Liver (tissue), 9 donors: ENCODE results near the gene FRMPD1. TPM values are rescaled to one million over a fixed set of nuclear protein-coding genes. Genes with fewer than 3 reads are reported as not detected.

ENCODE experiments used
- DNase-seq: peaks from one replicate; pipeline ENCODE4 v3.0.0-alpha.2; 2017; ENCODE audit warnings: low spot score
- H3K27ac ChIP-seq, 2 donors: one replicate each; pipeline ENCODE4 v1.7.0; 2013; ENCODE audit warnings: inconsistent platforms in 2 of 2, low read length in 2 of 2, control low read depth in 1 of 2, low read depth in 1 of 2, mild to moderate bottlenecking in 1 of 2
- H3K27me3 ChIP-seq, 4 donors: one replicate each; pipeline versions ENCODE4 v1.6.1 to v1.7.0; 2013; ENCODE audit warnings: low read length in 3 of 4, inconsistent platforms in 1 of 4, mild to moderate bottlenecking in 1 of 4, moderate library complexity in 1 of 4; ENCODE audit not compliant: control insufficient read depth in 4 of 4, insufficient read depth in 4 of 4
- H3K36me3 ChIP-seq, 4 donors: one replicate each; pipeline versions ENCODE4 v1.6.1 to v1.7.0; 2013; ENCODE audit warnings: low read length in 3 of 4, mild to moderate bottlenecking in 3 of 4, low read depth in 1 of 4, moderate library complexity in 1 of 4; ENCODE audit not compliant: control insufficient read depth in 4 of 4, insufficient read depth in 3 of 4
- H3K4me1 ChIP-seq, 4 donors: one replicate each; pipeline versions ENCODE4 v1.6.1 to v1.7.0; 2013; ENCODE audit warnings: low read length in 3 of 4, mild to moderate bottlenecking in 3 of 4, moderate library complexity in 1 of 4; ENCODE audit not compliant: control insufficient read depth in 4 of 4, insufficient read depth in 4 of 4
- H3K4me3 ChIP-seq, 3 donors: one replicate each; pipeline versions ENCODE4 v1.6.1 to v1.7.0; 2013; ENCODE audit warnings: low read length in 3 of 3, control low read depth in 1 of 3, low read depth in 1 of 3, mild to moderate bottlenecking in 1 of 3
- H3K9ac ChIP-seq, 2 donors: one replicate each; pipeline ENCODE4 v1.7.0; 2013; ENCODE audit warnings: low read length in 2 of 2, mild to moderate bottlenecking in 2 of 2, moderate library complexity in 2 of 2, control low read depth in 1 of 2, low read depth in 1 of 2
- H3K9me3 ChIP-seq, 4 donors: one replicate each; pipeline versions ENCODE4 v1.6.1 to v1.7.0; 2013; ENCODE audit warnings: low read length in 3 of 4; ENCODE audit not compliant: control insufficient read depth in 4 of 4
- ATF3 ChIP-seq: IDR thresholded peaks from 2 replicates; pipeline ENCODE4 v1.6.1; 2016; ENCODE audit warnings: antibody characterized with exemption
- FOXA1 ChIP-seq: IDR thresholded peaks from 2 replicates; pipeline ENCODE4 v1.6.1; 2016; ENCODE audit warnings: antibody characterized with exemption
- FOXA2 ChIP-seq: IDR thresholded peaks from 2 replicates; pipeline ENCODE4 v1.6.1; 2016; ENCODE audit warnings: antibody characterized with exemption
- GABPA ChIP-seq, 2 donors: IDR thresholded peaks in 1 of 2; conservative IDR thresholded peaks in 1 of 2; 2 replicates each; pipeline ENCODE4 v1.6.1; 2016; ENCODE audit warnings: antibody characterized with exemption in 2 of 2, mild to moderate bottlenecking in 1 of 2, moderate library complexity in 1 of 2
- HNF4A ChIP-seq, 2 donors: conservative IDR thresholded peaks; 2 replicates each; pipeline ENCODE4 v1.6.1; 2016; ENCODE audit warnings: antibody characterized with exemption in 2 of 2, mild to moderate bottlenecking in 2 of 2
- HNF4G ChIP-seq: IDR thresholded peaks from 2 replicates; pipeline ENCODE4 v1.6.1; 2016; ENCODE audit warnings: antibody characterized with exemption
- JUND ChIP-seq, 2 donors: IDR thresholded peaks; 2 replicates each; pipeline ENCODE4 v1.6.1; 2016; ENCODE audit warnings: antibody characterized with exemption in 2 of 2
- MAX ChIP-seq: IDR thresholded peaks from 2 replicates; pipeline ENCODE4 v1.6.1; 2016; ENCODE audit warnings: antibody characterized with exemption
- NR2F2 ChIP-seq: IDR thresholded peaks from 2 replicates; pipeline ENCODE4 v1.6.1; 2016; ENCODE audit warnings: antibody characterized with exemption
- RAD21 ChIP-seq, 2 donors: IDR thresholded peaks; 2 replicates each; pipeline ENCODE4 v1.6.1; 2016; ENCODE audit warnings: antibody characterized with exemption in 2 of 2, mild to moderate bottlenecking in 2 of 2
- REST ChIP-seq: IDR thresholded peaks from 2 replicates; pipeline ENCODE4 v1.6.1; 2016; ENCODE audit warnings: antibody characterized with exemption, mild to moderate bottlenecking
- RXRA ChIP-seq, 2 donors: IDR thresholded peaks; 2 replicates each; pipeline ENCODE4 v1.6.1; 2017 to 2018; ENCODE audit warnings: antibody characterized with exemption in 2 of 2, mild to moderate bottlenecking in 1 of 2
- SP1 ChIP-seq: IDR thresholded peaks from 2 replicates; pipeline ENCODE4 v1.6.1; 2018; ENCODE audit warnings: antibody characterized with exemption, mild to moderate bottlenecking
- TAF1 ChIP-seq: conservative IDR thresholded peaks from 2 replicates; pipeline ENCODE4 v1.6.1; 2016; ENCODE audit warnings: antibody characterized with exemption, mild to moderate bottlenecking
- YY1 ChIP-seq: IDR thresholded peaks from 2 replicates; pipeline ENCODE4 v1.6.1; 2016; ENCODE audit warnings: antibody characterized with exemption, mild to moderate bottlenecking
- ZBTB33 ChIP-seq: IDR thresholded peaks from 2 replicates; pipeline ENCODE4 v1.6.1; 2016; ENCODE audit warnings: antibody characterized with exemption
- WGBS: extraction: QIAGEN DNeasy Blood & Tissue Kit; methylation state at CpG from one replicate; pipeline ENCODE4 v1.1.7; 2013; 5-methylcytosine and 5-hydroxymethylcytosine counted together
- polyA plus RNA-seq, 2 donors: library from polyadenylated mRNA; stranded (reverse) in 1 of 2; unstranded in 1 of 2; fragments of 200-250 nt in 1 of 2; fragments of >200 nt in 1 of 2; fragmentation: Nextera tagmentation in 1 of 2; extraction: Ambion mirVana in 1 of 2; gene quantifications; one replicate each; pipeline versions ENCODE4 v1.2.1 to v1.2.3, GENCODE V29; 2013 to 2015
- total RNA-seq, 2 donors: library from RNA; depleted of rRNA; stranded (reverse); fragments of >200 nt; gene quantifications; one replicate each; pipeline ENCODE4 v1.2.3, GENCODE V29; 2014
- donor health status: healthy.
- donor health status: healthy.
- donor health status: healthy.
- donor health status: healthy.
- donor health status: healthy.

FRMPD1 gene
- total and polyA plus RNA-seq, 4 donors: 0.06 to 1.8 (median 0.17) TPM

GRCh38 chr9:37692622-37693221 is 42.0 kb downstream of the FRMPD1 start:
- TF ChIP-seq ZBTB33 (no peak), HNF4G (no peak), ATF3 (no peak), FOXA2 (no peak), GABPA (IDR thresholded peaks at IDR 0.05 in 1 of 2, conservative IDR thresholded peaks at IDR 0.05 in 1 of 2) (no peak), TAF1 (no peak), REST (no peak), RXRA (IDR thresholded peaks at IDR 0.05) (no peak), HNF4A (conservative IDR thresholded peaks at IDR 0.05) (no peak), RAD21 (IDR thresholded peaks at IDR 0.05) (no peak), NR2F2 (no peak), FOXA1 (no peak), YY1 (no peak), MAX (no peak)
- no peak for DNase-seq

GRCh38 chr9:37693260-37693659 is 42.5 kb downstream of the FRMPD1 start:
- H3K9me3 ChIP-seq: no peaks in the 10 kb centered on the region
- DNase-seq: no peak
- no peak overlapping the region for H3K9ac ChIP-seq
- no peak for TF ChIP-seq FOXA2
- no peak for TF ChIP-seq RAD21 (IDR thresholded peaks at IDR 0.05)
- no peak for TF ChIP-seq SP1
- TF ChIP-seq ATF3: no peak
- TF ChIP-seq HNF4G: no peak
- TF ChIP-seq YY1: no peak
- TF ChIP-seq TAF1: no peak
- no peak for TF ChIP-seq NR2F2
- TF ChIP-seq MAX: no peak
- TF ChIP-seq JUND (IDR thresholded peaks at IDR 0.05): no peak
- no peak overlapping the region for H3K4me3 ChIP-seq
- no peaks in the 10 kb centered on the region for H3K27me3 ChIP-seq
- H3K36me3 ChIP-seq: no peaks in the 10 kb centered on the region
- no peak overlapping the region for H3K27ac ChIP-seq
- 52% methylated on average over 4 of the region's 4 CpGs for WGBS
- no peaks in the 10 kb centered on the region for H3K4me1 ChIP-seq

More at GRCh38 chr9:37692622-37693221, 42.0 kb downstream of the FRMPD1 start:
- Histone ChIP-seq H3K27ac (no peak overlapping the region), H3K27me3 (no peaks in the 10 kb centered on the region), H3K9me3 (no peaks in the 10 kb centered on the region), H3K4me1 (no peaks in the 10 kb centered on the region), H3K36me3 (no peaks in the 10 kb centered on the region), H3K4me3 (no peak overlapping the region), H3K9ac (no peak overlapping the region)
- 75% methylated on average over 11 of the region's 11 CpGs for WGBS
